PC-3 (cell line): ENCODE results near the gene OR4M1.
"Not testable (repeated sequence)": the region's sequence is repeated elsewhere in the genome, so short reads cannot be mapped to it uniquely, and the experiment has no call there.

Experiments used
- EZH2 ChIP-seq: fragments of 300-600 bp; sonication (generic); IDR thresholded peaks from one replicate; pipeline ENCODE4 v1.6.1; 2017; ENCODE audit warnings: antibody characterized with exemption, mild to moderate bottlenecking, low read length; ENCODE audit not compliant: unreplicated experiment
- EZH2phosphoT487 ChIP-seq: fragments of 300-600 bp; sonication (generic); IDR thresholded peaks from 2 replicates; pipeline ENCODE4 v1.6.1; 2018; ENCODE audit warnings: mild to moderate bottlenecking, antibody characterized with exemption, low read length, borderline replicate concordance
- TF ChIP-seq, protein P1 (sequence below): fragments of 300-600 bp; sonication (generic); conservative IDR thresholded peaks from 2 replicates; pipeline ENCODE4 v1.5.1; 2017; ENCODE audit warnings: antibody characterized with exemption, low read depth, mild to moderate bottlenecking, low read length

GRCh38 chr14:19772454-19772853, 850 bp upstream of the OR4M1 start:
- TF ChIP-seq, protein P1, sequence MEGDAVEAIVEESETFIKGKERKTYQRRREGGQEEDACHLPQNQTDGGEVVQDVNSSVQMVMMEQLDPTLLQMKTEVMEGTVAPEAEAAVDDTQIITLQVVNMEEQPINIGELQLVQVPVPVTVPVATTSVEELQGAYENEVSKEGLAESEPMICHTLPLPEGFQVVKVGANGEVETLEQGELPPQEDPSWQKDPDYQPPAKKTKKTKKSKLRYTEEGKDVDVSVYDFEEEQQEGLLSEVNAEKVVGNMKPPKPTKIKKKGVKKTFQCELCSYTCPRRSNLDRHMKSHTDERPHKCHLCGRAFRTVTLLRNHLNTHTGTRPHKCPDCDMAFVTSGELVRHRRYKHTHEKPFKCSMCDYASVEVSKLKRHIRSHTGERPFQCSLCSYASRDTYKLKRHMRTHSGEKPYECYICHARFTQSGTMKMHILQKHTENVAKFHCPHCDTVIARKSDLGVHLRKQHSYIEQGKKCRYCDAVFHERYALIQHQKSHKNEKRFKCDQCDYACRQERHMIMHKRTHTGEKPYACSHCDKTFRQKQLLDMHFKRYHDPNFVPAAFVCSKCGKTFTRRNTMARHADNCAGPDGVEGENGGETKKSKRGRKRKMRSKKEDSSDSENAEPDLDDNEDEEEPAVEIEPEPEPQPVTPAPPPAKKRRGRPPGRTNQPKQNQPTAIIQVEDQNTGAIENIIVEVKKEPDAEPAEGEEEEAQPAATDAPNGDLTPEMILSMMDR: not testable (repeated sequence)
- not testable (repeated sequence) for TF ChIP-seq EZH2, EZH2phosphoT487
